MCF 10A (cell line): ENCODE results near the gene KLHDC7B. TPM values are rescaled to one million over a fixed set of nuclear protein-coding genes. Genes with fewer than 3 reads are reported as not detected.

ENCODE experiments used
- BruUV-seq: library from RNA; stranded (reverse); fragments of 400-500 nt; replicated peaks from 2 replicates; lab custom pipeline; 2021; lab: Mats Ljungman, UMichigan
- CTCF ChIA-PET: fragments of 300-600 bp; sonication (Branson Sonifier 250); formaldehyde crosslinking; extraction: SDS; loops from one replicate; lab custom pipeline; 2021; ENCODE audit warnings: antibody characterized with exemption, inconsistent platforms; lab: Yijun Ruan, JAX
- POLR2A ChIA-PET: fragments of 300-600, 350-650 bp; sonication (Branson Sonifier 250); formaldehyde crosslinking; extraction: SDS; loops from one replicate; lab custom pipeline; 2020; ENCODE audit warnings: antibody characterized with exemption, inconsistent platforms; lab: Yijun Ruan, JAX
- DNase-seq: peaks from one replicate; pipeline ENCODE4 v3.0.0-alpha.2; 2018; ENCODE audit not compliant: unreplicated experiment
- H3K27ac Mint-ChIP-seq: one replicate; pipeline ENCODE4 v1.8.0; 2022; ENCODE audit warnings: mild to moderate bottlenecking, low read depth, mixed read lengths; ENCODE audit not compliant: unreplicated experiment
- H3K27me3 Mint-ChIP-seq: one replicate; pipeline ENCODE4 v1.8.0; 2022; ENCODE audit warnings: mixed read lengths; ENCODE audit not compliant: insufficient read depth, unreplicated experiment
- H3K36me3 Mint-ChIP-seq: one replicate; pipeline ENCODE4 v1.8.0; 2022; ENCODE audit warnings: mild to moderate bottlenecking, moderate library complexity, mixed read lengths; ENCODE audit not compliant: insufficient read depth, unreplicated experiment
- H3K4me1 Mint-ChIP-seq: one replicate; pipeline ENCODE4 v1.8.0; 2022; ENCODE audit warnings: mixed read lengths; ENCODE audit not compliant: insufficient read depth, unreplicated experiment
- H3K4me3 Mint-ChIP-seq: one replicate; pipeline ENCODE4 v1.8.0; 2022; ENCODE audit warnings: mild to moderate bottlenecking, moderate library complexity, mixed read lengths; ENCODE audit not compliant: unreplicated experiment
- H3K9me3 Mint-ChIP-seq: one replicate; pipeline ENCODE4 v1.8.0; 2022; ENCODE audit warnings: mixed read lengths; ENCODE audit not compliant: unreplicated experiment
- CTCF ChIP-seq: fragments of 200-600 bp; IDR thresholded peaks from one replicate; pipeline ENCODE4 v1.8.0; 2022; ENCODE audit warnings: antibody characterized with exemption, mild to moderate bottlenecking; ENCODE audit not compliant: unreplicated experiment
- intact Hi-C: fragments of 100-400 bp; cut with micrococcal nuclease; formaldehyde crosslinking; loops from 2 replicates; pipeline ENCODE4 v1.14.1; 2022
- total RNA-seq: library from RNA; stranded (reverse); gene quantifications from 2 replicates; pipeline ENCODE4 v1.2.3, GENCODE V29; 2022

KLHDC7B gene
- total RNA-seq, 1 experiment from 2014 or later: 0.98 TPM

GRCh38 chr22:50529416-50529896, 16.2 kb upstream of the KLHDC7B start:
- H3K27me3 Mint-ChIP-seq: no peaks in the 10 kb centered on the region
- TSS peak; percentile 29 for BruUV-seq
- H3K4me1 Mint-ChIP-seq: peaks cover 28% of the 10 kb centered on the region
- ChIA-PET POLR2A (interaction anchor here (0.6 to 7.1 kb wide), 12 partner anchors 10 to 99 kb away, joined by 3 to 170 read pairs (median 9); partner anchors contain the start of genes ARSA, CHKB, KLHDC7B and LMF2), CTCF (interaction anchor here (0.6 to 1.7 kb wide), 4 partner anchors 33 to 381 kb away, joined by 3 to 7 read pairs (median 4); partner anchors contain the start of gene SYCE3)
- intact Hi-C loops: loop anchor here (5.0 kb wide), 1 partner anchor 53 kb away; the partner anchor contains the start of gene CHKB
- H3K36me3 Mint-ChIP-seq: peaks cover 52% of the 10 kb centered on the region
- DNase-seq: no peak
- H3K9me3 Mint-ChIP-seq: no peaks in the 10 kb centered on the region
- no peak for TF ChIP-seq CTCF
- no peak overlapping the region for H3K27ac Mint-ChIP-seq
- peak overlapping the region; percentile 85 for H3K4me3 Mint-ChIP-seq

- H3K27me3 Mint-ChIP-seq: no peaks in the 10 kb centered on the region
- peak within 1 kb of the TSS; percentile 97 for H3K27ac Mint-ChIP-seq
- peaks cover 22% of the 10 kb centered on the region for H3K4me1 Mint-ChIP-seq
- H3K4me3 Mint-ChIP-seq: peak within 1 kb of the TSS; percentile 85
- POLR2A ChIA-PET: interaction anchor here (0.6 to 7.1 kb wide), 11 partner anchors 9 to 98 kb away, joined by 3 to 170 read pairs (median 9); partner anchors contain the start of genes ARSA, CHKB, KLHDC7B and LMF2
- no peak for TF ChIP-seq CTCF
- intact Hi-C loops: loop anchor here (2.0 to 5.0 kb wide), 2 partner anchors 52 to 91 kb away; partner anchors contain the start of gene CHKB
- peak; percentile 90 for DNase-seq
- CTCF ChIA-PET: no interaction called here
- peaks cover 46% of the 10 kb centered on the region for H3K36me3 Mint-ChIP-seq
- H3K9me3 Mint-ChIP-seq: no peaks in the 10 kb centered on the region
- no TSS peak for BruUV-seq
Observed at GRCh38 chr22:50529897-50530579, 15.7 kb upstream of the KLHDC7B start, which contains the start of gene TYMP. TYMP (minus strand) TSS chr22:50530012; CDS start chr22:50529709, 303 bp downstream.

GRCh38 chr22:50530580-50530876, 15.2 kb upstream of the KLHDC7B start:
- Mint-ChIP-seq H3K27me3 (no peaks in the 10 kb centered on the region), H3K27ac (peak overlapping the region; percentile 97), H3K4me3 (peak overlapping the region; percentile 85), H3K36me3 (peaks cover 41% of the 10 kb centered on the region), H3K9me3 (no peaks in the 10 kb centered on the region), H3K4me1 (peaks cover 22% of the 10 kb centered on the region)
- intact Hi-C loops: loop anchor here (2.0 kb wide), 1 partner anchor 90 kb away; no protein-coding TSS in a partner anchor
- BruUV-seq: no TSS peak
- TF ChIP-seq CTCF: no peak
- DNase-seq: no peak
- ChIA-PET CTCF (no interaction called here), POLR2A (interaction anchor here (0.7 to 2.3 kb wide), 7 partner anchors 10 to 92 kb away, joined by 3 to 33 read pairs (median 7); partner anchors contain the start of genes KLHDC7B, LMF2, NCAPH2 and SYCE3)
